ENCODE measurements around the gene ZNF441. TPM values are rescaled to one million over a fixed set of nuclear protein-coding genes. Genes with fewer than 3 reads are reported as not detected.

Gene ZNF441
- total and polyA plus RNA-seq, 7 donors: 0.92 to 10.5 (median 8.4) TPM

DNA sequence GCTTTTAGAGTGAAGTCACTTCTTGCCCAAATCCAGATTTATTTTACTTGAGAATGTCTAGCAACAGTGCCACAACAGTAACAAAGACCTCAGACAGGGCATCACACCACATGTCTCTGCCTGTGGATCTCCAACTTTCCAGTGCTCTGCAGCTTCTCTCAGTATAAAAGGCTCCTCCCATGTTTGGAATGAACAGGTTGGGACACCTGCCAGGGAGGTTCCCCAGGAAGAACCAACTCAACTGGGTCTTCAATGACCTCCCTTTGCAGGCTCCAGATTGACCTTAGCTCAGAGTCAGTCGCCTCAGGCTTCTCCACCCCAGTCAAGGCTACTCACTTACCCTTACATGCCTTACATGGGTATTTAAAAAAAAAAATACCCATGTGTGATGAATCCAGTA lies 31.4 kb upstream of the ZNF441 start:
- peaks cover 0 to 24% (median 18%) of the 10 kb centered on the region in 4 donors for H3K4me1 ChIP-seq
- no peak overlapping the region for H3K4me3 ChIP-seq
- TF ChIP-seq EP300 (IDR thresholded peaks at IDR 0.05) (no peak), POLR2AphosphoS5 (IDR thresholded peaks at IDR 0.05) (no peak), POLR2A (IDR thresholded peaks at IDR 0.05) (no peak)
- TF ChIP-seq, protein P1, sequence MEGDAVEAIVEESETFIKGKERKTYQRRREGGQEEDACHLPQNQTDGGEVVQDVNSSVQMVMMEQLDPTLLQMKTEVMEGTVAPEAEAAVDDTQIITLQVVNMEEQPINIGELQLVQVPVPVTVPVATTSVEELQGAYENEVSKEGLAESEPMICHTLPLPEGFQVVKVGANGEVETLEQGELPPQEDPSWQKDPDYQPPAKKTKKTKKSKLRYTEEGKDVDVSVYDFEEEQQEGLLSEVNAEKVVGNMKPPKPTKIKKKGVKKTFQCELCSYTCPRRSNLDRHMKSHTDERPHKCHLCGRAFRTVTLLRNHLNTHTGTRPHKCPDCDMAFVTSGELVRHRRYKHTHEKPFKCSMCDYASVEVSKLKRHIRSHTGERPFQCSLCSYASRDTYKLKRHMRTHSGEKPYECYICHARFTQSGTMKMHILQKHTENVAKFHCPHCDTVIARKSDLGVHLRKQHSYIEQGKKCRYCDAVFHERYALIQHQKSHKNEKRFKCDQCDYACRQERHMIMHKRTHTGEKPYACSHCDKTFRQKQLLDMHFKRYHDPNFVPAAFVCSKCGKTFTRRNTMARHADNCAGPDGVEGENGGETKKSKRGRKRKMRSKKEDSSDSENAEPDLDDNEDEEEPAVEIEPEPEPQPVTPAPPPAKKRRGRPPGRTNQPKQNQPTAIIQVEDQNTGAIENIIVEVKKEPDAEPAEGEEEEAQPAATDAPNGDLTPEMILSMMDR (IDR thresholded peaks at IDR 0.05): no peak
- H3K27me3 ChIP-seq: no peaks in the 10 kb centered on the region
- WGBS, 2 donors: 35 to 77% methylated on average over 1 of the region's 1 CpG
- intact Hi-C loops (cut with DNase I): no loop called here
- H3K27ac ChIP-seq: no peak overlapping the region
- no peaks in the 10 kb centered on the region for H3K36me3 ChIP-seq
- H3K9me3 ChIP-seq: no peaks in the 10 kb centered on the region
- DNase-seq: no peak

DNA sequence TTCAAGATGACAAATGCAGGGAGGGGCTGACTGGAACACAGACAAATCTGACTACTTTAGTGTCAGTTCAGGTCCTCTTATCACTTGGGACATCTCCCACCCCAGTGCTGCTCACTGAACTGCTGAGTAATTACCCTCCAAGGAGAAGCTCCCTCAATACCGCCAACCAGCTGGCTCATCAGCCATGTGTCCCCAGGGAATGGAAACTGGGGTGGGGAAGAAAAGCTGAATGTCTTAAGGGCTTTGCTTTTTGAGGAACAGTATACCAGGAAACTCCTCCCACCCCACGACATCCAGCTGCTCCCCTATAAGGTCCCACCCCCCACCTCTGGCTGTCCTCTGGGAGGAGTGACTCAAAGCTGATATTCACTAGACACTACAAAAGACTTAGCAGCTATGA lies 30.1 kb upstream of the ZNF441 start:
- TF ChIP-seq EP300 (IDR thresholded peaks at IDR 0.05) (no peak), POLR2A (IDR thresholded peaks at IDR 0.05) (no peak), POLR2AphosphoS5 (IDR thresholded peaks at IDR 0.05) (peak in 1 of 4 donors; percentile 14)
- TF ChIP-seq, protein P1 (IDR thresholded peaks at IDR 0.05): no peak
- peak; percentile 72 for DNase-seq
- no peak overlapping the region for H3K4me3 ChIP-seq
- intact Hi-C loops (cut with DNase I): no loop called here
- no peaks in the 10 kb centered on the region for H3K9me3 ChIP-seq
- H3K4me1 ChIP-seq: peaks cover 0 to 24% (median 18%) of the 10 kb centered on the region in 4 donors
- no peaks in the 10 kb centered on the region for H3K27me3 ChIP-seq
- H3K27ac ChIP-seq: no peak overlapping the region
- H3K36me3 ChIP-seq: no peaks in the 10 kb centered on the region
- WGBS, 2 donors: 31 to 49% methylated on average over 2 of the region's 2 CpGs

DNA sequence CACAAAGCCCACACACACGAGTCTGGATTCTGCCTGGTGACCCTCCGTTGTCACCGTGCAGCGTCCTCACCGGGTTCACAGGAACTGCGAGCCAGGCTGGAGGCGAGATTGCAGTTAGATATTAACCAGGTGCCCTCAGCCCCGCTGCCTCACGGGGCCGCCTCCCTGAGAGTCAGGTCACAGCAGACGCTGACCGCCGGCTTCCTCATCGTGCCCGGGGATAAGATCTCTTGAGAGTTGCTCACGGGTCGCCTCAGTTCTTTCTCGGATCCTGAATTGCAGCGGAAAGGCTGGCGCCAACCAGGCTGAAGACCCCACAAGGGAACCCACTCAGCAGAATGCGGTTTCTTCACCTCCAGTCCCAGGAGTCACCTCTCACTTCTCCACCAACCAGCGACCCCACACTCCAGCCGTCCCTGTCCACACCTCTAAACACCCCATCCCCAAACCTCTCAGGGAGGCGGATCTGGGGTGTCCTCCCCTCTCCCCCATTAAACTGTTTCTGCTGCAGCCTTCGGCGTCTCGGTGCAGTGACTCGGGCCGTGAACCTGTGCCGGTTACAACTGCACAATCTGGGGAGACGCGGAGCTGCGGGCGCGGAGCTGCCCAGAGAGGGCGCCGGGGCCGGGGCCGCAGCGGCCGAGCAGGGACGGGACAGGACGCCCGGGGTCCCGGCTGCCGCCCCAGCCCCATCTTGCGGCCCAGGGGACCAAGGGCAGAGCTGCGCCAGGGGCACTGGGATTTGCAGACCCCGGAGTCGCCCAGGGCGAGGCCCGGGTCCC lies 28.6 kb upstream of the ZNF441 start:
- intact Hi-C loops (cut with DNase I): loop anchor here (1.0 to 2.0 kb wide), 2 partner anchors 28 to 43 kb away; partner anchors contain the start of gene ZNF441

DNA sequence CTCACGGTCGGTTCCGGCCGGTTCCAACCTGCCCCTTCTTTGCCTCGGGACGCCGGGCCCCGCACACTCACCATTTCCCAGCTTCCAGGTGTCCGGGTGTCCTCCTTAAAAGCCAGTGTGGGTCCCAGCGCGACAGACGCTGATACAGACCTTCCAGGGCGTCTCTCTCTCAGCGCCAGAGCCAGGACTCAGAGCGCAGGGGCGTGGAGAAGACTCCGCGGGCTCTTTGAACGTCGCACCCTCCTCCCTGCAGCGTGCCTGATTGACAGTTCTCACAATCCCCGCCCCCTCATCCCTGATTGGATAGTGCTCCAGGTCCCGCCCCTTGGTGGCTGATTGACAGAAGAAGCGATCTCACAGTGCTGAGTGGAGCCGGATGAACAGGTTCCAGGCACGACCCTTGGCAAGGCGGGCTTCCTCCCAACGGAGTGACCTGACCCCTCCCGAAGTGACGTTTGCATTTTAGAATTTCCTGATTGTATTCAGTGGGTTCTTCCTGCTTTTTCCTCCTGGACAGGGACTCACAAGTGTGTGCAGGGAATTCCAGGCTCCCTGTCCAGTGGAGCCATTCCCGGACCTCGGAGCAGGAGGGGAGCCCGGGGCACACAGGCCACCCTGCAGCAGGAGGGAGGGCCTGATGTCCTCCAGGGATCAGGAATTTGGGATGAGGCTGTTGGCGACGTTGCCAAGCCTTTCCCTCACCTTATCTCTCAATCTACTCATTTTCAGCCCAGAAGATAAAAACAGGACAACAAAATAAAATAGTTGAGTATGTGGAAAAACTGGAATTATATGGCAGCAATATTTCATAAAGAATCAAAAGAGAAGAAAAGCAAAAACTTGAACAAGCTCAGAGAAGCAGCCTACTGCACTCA lies 27.8 kb upstream of the ZNF441 start, which contains the start of gene ZNF823:
ZNF823 (minus strand) TSS at position 201 of the 875 bp plus-strand sequence; CDS start at position 74, 127 bp downstream.
- Histone ChIP-seq H3K9me3 (no peaks in the 10 kb centered on the region), H3K27me3 (no peaks in the 10 kb centered on the region), H3K27ac (peak within 1 kb of the TSS; percentile 89 to 97 (median 94)), H3K4me1 (peaks cover 0 to 24% (median 18%) of the 10 kb centered on the region in 4 donors), H3K36me3 (no peaks in the 10 kb centered on the region), H3K4me3 (peak within 1 kb of the TSS; percentile 91 to 99 (median 95))
- intact Hi-C loops (cut with DNase I): loop anchor here (1.0 to 2.0 kb wide), 2 partner anchors 27 to 44 kb away; partner anchors contain the start of gene ZNF441
- peak; percentile 100 for DNase-seq
- 0% methylated on average over 35 of the region's 35 CpGs for WGBS, 2 donors
- TF ChIP-seq POLR2AphosphoS5 (IDR thresholded peaks at IDR 0.05): peak; percentile 66 to 92 (median 88)
- TF ChIP-seq EP300 (IDR thresholded peaks at IDR 0.05): no peak
- peak; percentile 72 to 93 for TF ChIP-seq POLR2A (IDR thresholded peaks at IDR 0.05)
- TF ChIP-seq, protein P1 (IDR thresholded peaks at IDR 0.05): no peak

More for the DNA sequence above, 28.6 kb upstream of the ZNF441 start:
- H3K4me1 ChIP-seq: peaks cover 0 to 24% (median 18%) of the 10 kb centered on the region in 4 donors
- no peaks in the 10 kb centered on the region for H3K9me3 ChIP-seq
- peak overlapping the region; percentile 89 to 97 (median 94) for H3K27ac ChIP-seq
- peak; percentile 77 for DNase-seq
- no peaks in the 10 kb centered on the region for H3K36me3 ChIP-seq
- no peak for TF ChIP-seq EP300 (IDR thresholded peaks at IDR 0.05)
- peak in 3 of 4 donors; percentile 42 to 67 (median 62) for TF ChIP-seq POLR2AphosphoS5 (IDR thresholded peaks at IDR 0.05)
- peak in 1 of 2 donors; percentile 45 for TF ChIP-seq POLR2A (IDR thresholded peaks at IDR 0.05)
- H3K4me3 ChIP-seq: peak overlapping the region; percentile 91 to 99 (median 95)
- no peaks in the 10 kb centered on the region for H3K27me3 ChIP-seq
- 0% methylated on average over 52 of the region's 52 CpGs for WGBS, 2 donors

Measured in sigmoid colon (tissue), 7 donors.